ENCODE data around the gene PRTN3.
A peak's percentile ranks its signal among the peaks of the same experiment; 100 is the strongest.

Gene PRTN3

GRCh38 chr19:840519-841206, at the start of gene PRTN3:
Gene PRTN3, plus strand, starts transcription at chr19:840999. Its CDS starts 10 bp downstream, at chr19:841009.
- no peak for DNase-seq

GRCh38 chr19:791007-791566, 49.7 kb upstream of the PRTN3 start:
- no peak for DNase-seq

- DNase-seq, result no peak
These were observed 49.1 kb upstream of the PRTN3 start for GRCh38 chr19:791567-792305.

GRCh38 chr19:792306-792885, 48.4 kb upstream of the PRTN3 start:
- no peak for DNase-seq

- DNase-seq, result no peak
These were observed 47.0 kb upstream of the PRTN3 start for GRCh38 chr19:793806-794205.

- no peak for DNase-seq
These were observed 45.7 kb upstream of the PRTN3 start for GRCh38 chr19:795073-795611.

GRCh38 chr19:795691-796581, 44.9 kb upstream of the PRTN3 start:
- no peak for DNase-seq

GRCh38 chr19:796692-797527, 43.9 kb upstream of the PRTN3 start, which contains the start of gene PTBP1:
Gene PTBP1, plus strand, starts transcription at chr19:797452. Its CDS starts 46 bp downstream, at chr19:797498.
- DNase-seq, result peak; percentile 99

GRCh38 chr19:797528-798414, 43.0 kb upstream of the PRTN3 start:
- DNase-seq, result peak; percentile 93

- DNase-seq, result no peak
These were observed 42.3 kb upstream of the PRTN3 start for GRCh38 chr19:798415-799075.

- no peak for DNase-seq
These were observed 41.5 kb upstream of the PRTN3 start for GRCh38 chr19:799076-799881.

GRCh38 chr19:800360-801029, 40.3 kb upstream of the PRTN3 start:
- DNase-seq, result no peak

- no peak for DNase-seq
These were observed 39.6 kb upstream of the PRTN3 start for GRCh38 chr19:801030-801860.

GRCh38 chr19:801861-802497, 38.8 kb upstream of the PRTN3 start:
- DNase-seq, result no peak

GRCh38 chr19:802498-803098, 38.2 kb upstream of the PRTN3 start:
- no peak for DNase-seq

GRCh38 chr19:803099-803561, 37.7 kb upstream of the PRTN3 start:
- no peak for DNase-seq

Measured in activated CD4-positive, alpha-beta T cell treated with anti-CD3 and anti-CD28 coated beads for 48 hours (primary cell).